GM18858 (cell line): ENCODE measurements around the gene SPECC1L.

Experiments
- ATAC-seq: cut with Tn5 transposase; IDR thresholded peaks from one replicate; pipeline ENCODE4 v1.9.1; 2021; ENCODE audit not compliant: unreplicated experiment

The SPECC1L gene

DNA sequence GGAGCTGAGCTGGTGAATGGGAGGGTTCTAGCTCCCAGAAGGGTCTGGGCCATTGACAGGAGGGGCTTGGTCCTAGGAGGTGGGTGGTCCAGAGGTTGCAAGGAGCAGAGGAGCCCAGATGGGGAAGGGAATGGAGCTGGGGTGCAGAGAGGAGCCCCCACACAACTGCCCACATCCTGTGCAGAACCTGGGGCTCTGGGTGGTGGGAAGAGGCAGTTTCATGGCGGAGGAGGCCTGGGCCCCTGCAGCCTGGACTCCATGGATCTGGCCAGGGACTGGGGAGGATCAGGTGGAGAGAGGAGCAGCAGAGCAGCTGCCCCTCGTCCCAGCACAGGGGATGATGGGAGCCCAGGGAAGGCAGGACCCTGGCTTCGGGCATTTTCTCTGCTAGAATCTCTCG is 155.8 kb downstream of the SPECC1L start:
- ATAC-seq = no peak

DNA sequence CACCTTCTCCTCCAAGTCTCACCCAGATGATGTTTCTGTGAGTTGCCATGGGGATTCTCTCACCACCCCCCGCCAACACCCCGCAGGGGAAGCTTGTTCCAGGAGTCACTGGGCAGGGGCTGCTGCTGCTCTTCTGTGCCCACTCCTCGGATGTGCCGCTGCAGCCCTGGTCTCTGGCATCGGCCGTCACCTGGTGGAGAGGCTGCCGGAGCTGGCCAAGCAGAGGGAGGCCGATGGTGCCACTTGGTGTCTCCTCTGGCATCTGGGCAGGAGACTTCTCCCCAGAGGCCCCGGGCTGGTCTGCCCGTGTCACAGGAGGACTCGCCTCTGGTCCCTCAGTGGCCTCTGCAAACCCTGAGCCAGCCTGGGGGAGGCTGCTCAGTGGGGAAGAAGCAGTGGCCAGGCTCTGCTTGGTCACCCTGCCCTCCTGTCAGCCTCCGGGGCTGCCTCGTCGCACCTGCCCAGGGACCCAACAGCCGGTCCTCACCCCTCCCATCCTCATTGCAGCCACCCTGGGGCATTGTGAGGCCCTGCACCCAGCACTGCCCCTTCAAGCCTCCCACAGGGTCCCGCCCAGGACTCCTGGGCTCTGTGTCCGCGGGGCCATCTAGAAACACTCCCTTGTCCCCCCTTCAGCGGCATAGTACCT is 156.3 kb downstream of the SPECC1L start:
- ATAC-seq = no peak

DNA sequence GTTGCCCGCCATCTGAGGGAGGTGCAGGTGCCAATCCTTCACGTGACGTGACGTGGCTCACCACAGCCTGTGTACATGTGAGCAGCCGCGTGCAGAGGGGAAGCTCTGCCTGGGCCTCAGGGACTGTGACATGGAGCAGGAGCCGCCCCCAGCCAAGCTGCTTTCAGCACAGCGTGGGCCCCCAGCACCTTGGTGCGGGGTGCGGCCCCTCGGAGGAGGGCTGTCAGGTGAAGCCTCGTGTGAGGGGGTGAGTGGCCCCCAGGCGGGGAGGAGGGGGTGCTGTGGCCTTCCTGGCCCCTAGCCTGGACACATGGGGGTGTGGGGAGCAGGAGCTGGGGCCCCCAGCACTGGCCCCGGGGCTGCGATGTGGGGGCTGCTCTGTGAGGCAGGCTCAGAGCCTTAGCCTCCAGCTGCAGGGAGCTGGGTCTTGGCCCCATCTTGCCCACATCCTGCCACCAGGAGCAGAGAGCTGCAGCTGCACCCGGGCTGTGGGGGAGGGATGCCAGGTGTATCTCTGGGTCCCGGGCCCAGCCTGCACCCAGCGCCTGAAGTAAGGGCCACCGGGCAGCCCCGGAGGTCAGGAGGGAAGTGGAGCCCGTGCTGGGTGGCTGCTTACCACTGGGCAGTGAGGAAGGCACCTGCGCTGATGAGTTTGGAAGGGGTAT is 157.0 kb downstream of the SPECC1L start, which contains the start of gene ADORA2A:
TSS of gene ADORA2A (plus strand) at position 100 of the 665 bp plus-strand sequence. CDS start 5,806 bp downstream, outside the sequence.
- ATAC-seq = no peak

DNA sequence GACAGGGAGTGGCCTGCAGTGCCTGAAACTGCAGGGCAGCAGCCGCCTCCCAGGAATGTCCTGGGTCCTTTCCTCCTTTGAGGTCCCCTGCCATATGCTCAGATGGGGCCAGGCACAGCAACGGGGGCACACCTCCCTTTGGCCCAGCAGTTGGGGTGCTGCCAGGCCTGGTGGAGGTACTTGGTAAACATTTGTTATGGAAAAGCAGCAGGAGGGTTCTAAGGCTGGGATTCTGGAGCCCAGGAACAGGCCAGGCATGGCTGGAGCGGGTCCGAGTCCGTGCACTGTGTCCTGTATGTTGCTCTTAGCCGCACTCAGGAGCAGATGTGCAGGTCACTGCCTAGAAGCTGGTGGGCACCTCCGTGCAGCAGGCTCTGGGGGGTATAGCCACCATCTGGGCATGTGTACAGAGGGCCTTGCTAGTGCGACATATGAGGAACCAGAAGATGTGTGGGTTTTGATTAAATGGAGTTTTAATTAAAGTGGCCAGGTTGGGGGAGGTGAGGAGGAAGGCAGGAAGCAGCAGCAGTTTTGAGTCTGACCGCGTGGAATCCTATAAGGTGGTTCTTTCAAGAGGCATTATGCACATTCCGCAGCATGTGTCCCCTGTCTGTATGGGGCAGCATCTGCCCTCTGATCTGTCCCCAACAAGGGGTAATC is 158.2 kb downstream of the SPECC1L start:
- no peak for ATAC-seq

DNA sequence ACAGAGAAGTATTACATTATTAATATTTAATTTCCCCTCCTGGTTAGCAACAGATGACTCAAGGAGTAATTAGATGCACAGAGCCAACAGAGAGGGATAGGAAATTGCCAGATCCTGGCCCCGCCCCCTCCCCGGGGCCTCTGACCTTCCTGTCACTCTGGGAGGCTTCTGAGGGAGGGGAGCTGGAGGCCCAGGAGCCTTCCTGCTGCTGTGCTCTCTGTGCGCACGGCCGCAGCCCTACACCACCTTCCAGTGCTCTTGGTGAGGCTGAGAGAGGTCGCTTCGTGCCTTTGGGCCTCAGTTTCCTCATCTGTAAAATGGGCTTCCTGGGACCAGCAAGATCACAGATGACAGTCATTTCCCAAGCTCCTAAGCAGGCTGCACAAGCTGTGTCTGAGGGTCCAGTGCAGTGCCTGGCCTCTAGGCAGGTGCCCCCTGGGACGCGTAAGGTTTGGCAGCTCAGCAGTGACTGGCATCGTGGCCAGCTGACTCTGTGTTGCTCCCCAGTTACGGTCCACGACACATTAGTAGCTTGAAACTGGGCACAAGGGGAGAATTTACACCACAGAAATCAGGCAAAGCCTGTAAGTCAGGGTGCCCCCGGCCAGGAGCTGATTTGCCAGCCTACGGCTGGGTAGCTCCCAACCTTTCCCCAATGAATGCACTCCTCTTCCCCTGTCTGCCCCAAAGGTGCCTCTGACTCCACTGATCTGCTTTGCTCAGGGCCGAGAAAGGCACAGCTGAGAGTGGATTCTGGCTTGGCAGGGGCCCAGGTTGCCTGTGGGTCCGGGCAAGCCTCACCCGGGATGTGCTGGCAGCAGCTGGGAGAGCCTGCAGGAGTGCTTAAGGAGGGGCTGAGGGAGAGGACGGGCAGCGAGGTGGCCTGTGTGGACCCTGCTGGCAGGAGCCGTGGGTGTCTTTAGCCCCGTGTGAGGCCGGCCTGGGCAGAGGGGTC is 159.1 kb downstream of the SPECC1L start:
- no peak for ATAC-seq

DNA sequence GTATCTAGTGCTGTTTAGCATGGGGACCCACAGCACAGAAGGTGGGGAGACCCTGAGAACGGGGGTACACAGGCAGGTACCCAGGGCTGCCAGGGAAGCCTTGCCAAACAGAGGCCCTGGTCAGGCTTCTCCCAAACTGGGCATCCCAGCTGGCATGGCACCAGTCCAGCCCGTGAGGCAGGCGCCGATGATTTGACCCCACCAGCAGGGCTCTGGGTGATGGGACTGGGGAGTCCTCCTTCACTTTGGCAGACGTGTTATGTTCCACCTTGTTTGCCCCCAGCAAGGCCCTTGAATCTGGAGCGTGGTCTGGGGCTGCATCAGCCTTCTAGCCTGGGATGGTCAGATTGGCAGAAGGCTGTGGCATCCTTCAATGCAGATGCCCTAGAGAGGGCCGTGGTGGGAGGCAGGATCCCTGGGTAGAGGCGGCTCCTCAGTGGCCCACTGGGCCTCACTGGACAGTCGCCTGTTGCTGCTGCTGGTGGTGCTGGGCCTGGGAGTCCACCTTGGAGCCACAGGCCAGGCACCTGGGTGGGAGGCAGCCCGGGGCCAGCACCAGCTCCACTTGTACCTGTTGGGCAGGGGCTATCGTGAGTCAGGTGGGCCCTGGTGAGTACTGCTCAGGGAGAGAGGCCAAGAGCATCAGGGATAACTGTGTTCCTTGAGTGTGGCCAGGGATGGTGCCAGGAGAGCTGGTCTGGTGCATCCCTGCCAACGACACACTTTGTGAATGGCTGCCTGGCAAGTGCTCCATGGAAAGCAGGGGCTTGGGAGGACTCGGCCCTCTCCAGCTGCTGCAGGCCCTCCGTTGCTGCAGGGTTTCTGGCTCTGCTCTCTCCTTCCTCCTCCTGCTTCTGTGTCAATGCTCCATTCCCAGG is 160.0 kb downstream of the SPECC1L start:
- no peak for ATAC-seq

DNA sequence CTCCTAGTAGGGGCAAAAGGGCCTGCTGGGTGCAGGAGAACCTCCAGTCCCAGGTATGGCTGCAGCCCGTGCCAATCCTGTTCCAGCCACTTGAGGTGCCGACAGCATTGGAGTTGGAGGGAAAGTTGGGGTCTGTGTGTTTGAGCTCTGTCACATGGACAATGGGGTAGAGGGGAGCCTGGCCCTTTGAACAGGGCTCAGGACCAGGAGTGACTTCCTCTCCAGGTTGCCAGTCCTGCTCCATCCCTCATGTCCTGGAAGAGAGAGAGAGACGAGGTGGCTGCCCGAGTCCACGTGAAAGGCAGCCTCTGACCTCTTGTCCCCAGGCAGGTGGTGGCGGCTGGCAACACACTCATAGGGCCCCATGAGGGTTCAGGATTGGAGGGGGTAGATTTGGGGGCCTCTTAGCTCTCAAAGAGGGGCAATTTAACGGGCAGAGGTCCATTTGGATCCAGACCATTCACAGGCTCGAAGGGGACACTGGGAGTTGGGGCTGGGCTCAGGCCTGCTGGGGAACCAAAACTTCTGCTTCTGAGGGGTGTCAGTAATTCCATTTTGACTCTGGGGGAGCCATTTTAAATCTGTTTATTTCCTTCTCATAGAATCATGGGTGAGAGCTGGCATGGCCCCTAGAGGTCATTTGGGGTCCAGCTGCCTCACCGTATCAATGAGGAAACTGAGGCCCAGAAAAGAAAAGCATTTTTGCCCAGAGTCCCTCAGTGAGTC is 160.8 kb downstream of the SPECC1L start:
- ATAC-seq = no peak

DNA sequence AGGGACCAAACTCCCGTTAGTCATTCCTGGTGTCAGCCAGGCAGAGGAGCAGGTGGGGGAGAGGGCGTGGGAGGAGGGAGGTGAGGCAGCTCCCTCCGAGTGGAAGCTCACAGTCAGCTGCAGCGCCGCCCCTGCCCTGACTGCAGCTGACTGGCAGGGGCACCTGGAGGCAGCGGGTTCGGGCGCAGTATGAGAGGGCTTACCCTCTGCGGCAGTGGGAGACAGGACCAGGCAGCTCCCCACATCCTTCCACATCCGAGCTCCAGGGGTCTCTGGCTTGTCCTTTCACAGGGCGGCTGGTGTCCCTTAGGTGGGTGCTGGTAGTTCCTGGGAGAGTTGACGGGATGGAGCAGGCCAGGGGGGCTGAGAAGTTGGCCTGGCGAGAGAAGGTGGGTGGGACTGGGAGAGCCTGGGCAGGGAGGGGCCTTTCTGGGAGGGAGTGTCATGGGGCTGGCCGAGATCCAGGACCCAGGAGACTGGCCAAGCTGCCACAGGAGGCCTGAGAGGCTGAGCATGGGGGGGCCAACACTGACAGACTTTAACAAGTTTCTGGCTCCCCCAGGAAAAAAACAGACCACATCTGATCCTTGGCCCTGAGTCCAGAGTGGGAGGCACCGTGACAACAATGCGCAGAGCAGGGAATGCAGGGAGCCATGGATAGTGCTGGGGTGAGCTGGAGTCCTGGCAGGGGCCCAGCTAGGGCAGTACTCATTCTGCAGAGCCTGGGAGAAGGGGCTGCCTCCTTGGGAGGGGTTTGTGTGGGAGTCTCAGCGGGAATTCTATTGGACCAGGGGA is 161.6 kb downstream of the SPECC1L start:
- no peak for ATAC-seq

DNA sequence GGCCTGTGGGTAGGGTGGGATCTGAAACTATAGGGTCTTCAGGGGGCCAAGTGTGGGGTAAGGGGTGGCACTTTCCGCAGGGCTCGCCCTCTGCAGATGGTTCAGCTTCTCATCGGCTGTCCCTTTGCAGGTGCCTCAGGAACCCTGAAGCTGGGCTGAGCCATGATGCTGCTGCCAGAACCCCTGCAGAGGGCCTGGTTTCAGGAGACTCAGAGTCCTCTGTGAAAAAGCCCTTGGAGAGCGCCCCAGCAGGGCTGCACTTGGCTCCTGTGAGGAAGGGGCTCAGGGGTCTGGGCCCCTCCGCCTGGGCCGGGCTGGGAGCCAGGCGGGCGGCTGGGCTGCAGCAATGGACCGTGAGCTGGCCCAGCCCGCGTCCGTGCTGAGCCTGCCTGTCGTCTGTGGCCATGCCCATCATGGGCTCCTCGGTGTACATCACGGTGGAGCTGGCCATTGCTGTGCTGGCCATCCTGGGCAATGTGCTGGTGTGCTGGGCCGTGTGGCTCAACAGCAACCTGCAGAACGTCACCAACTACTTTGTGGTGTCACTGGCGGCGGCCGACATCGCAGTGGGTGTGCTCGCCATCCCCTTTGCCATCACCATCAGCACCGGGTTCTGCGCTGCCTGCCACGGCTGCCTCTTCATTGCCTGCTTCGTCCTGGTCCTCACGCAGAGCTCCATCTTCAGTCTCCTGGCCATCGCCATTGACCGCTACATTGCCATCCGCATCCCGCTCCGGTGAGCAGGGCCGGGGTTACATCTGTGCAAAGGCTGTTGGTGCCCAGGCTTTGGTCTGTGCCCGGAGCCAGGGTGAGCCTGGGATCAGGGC is 162.6 kb downstream of the SPECC1L start:
- ATAC-seq = no peak

DNA sequence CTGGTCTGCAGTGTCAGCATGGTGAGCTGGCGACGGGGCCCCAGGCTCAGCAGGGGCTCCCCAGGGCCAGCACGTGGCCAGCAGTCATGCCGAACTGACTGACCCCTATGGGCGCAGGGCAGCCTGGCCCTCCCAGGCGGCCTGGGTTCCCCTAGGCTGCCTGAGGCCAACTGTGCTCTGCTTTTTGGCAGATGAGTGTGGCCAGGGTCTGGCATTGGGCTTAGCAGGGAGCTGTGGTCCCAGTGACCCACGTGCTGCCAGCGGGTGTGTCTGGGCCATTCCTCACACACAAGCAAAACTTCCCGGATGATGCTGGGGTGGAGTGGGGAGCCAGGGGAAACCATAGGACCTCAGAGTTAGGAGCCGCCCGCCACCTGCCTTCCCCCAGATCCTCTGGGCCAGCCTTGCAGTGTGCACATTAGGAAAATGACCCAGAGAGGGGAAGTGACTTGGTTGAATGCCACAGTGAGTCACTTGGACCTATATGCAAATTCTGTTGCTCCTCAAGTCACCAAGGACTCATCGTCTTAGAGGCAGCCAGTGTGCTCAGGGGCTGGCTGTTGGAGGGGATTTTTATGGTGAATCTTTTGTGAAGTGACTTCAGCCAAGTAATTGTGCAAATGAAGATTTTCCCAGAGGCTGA is 163.3 kb downstream of the SPECC1L start:
- peak; percentile 49 for ATAC-seq

DNA sequence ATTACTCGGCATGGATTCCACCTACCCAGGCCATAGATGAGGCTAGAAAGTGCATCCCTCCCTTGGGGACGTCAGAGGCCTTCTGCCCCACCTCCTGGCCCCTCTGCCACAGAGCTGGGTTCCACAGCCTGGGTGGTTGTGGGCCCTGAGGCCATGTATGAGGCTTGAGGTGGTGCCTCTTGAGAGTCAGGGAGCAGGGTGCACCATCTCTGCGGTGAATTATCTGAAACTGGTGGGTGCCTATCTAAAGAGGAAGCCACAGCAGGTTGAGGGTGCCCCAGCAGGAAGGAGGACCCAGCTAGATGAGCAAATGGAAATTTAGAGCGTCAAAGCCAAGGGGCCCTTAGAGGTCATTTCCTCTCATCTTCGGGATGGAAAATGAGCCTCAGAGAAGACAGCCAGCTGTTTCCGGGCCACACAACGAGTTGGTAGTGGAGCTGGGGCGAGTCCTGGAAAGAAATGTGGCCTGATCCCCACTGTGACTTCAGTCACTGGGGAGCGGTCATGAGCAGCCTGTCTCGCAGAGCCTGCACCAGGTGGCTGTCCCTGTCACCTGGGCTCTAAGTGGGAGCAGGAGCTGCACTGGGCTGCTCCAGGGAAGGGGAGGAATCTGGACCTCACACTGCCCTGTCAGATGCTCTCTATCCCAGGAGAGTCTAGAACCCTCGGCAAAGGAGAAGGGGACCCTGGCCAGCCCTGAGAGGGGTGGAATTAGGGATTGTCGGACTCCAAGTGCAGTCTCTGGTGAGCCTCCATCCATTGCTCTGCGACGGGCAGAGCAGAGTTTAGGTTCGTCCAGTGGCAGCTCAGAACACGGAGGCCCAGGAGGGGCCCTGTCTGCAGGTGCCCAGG is 164.1 kb downstream of the SPECC1L start:
- peak; percentile 33 for ATAC-seq

DNA sequence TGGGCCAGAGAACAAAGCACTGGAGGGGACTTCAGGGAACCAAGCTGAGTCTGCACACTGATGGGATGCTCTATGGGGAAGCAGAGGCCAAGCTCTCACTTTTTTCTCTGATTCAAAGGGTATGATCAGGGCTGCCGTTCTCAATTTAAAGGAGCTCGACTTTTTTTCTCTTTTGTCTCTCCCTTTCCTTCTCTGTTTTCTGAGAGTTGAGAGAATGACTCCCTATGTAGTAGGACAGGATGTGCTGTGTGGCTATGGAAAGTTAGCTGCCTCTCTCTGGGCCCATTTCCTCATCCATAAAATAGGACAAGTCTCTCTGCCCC is 164.7 kb downstream of the SPECC1L start:
- ATAC-seq = no peak

DNA sequence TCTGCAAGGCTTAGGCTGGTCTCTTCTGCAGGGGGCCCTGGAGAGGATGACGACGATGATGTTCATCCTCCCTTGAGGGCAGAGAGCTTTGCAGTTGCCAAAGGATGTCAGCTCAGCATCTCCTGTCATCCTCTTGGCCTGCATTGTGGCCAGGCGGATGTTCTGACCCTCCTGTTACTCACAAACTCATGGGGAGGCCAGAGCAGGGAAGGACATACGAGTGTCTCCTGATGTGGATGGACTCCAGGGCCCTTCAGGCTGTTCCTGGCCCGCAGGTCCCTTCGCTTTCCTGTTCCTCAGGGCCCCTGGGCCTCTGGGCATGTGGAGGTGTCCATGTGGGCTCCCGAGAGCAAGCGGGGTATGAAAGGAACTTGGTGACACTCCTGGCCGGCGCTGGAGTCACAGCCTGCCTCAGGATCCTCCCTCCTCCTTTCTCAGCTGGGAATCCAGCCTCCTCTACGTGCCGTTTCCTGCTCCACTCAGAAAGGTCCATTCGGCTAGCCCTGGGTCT is 165.3 kb downstream of the SPECC1L start:
- no peak for ATAC-seq

DNA sequence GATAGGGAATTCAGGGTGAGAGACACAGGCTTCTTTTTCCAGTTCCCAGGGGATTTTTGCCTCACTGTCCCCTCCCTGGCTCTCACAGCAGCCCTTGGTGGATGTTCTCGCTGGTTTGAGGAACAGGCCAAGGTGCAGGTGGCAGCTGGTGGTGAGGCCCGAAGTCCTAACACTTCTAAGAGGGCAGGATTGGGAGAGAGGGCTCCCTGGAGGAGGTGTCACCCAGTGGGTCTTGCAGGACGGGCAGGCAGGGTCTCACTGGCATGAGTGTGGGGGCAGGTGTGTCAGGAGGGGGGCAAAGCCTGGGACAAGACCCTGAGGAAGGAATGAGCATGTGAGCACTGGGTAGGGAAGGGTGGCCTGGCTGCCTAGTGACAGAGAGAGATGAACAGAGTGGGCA is 165.9 kb downstream of the SPECC1L start:
- ATAC-seq = no peak

DNA sequence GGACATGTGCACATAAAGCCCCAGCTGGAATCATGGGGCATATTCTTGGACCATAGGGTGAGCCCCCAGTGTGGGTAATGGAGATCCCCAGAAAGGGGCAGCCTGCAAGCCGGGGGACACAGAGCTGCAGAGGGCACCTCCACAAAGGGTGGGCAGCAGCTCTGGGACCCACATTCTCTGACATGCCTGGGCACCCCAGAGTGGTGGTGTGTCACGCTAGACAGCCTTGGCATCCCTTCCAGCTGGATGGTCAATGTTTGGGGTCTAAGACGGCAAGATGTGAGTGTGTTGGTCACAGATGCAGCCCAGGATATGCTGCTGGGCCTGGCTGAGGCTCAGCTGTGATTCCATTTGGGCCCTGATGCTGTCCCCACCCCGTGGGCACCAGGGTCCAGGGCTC is 166.5 kb downstream of the SPECC1L start:
- no peak for ATAC-seq

DNA sequence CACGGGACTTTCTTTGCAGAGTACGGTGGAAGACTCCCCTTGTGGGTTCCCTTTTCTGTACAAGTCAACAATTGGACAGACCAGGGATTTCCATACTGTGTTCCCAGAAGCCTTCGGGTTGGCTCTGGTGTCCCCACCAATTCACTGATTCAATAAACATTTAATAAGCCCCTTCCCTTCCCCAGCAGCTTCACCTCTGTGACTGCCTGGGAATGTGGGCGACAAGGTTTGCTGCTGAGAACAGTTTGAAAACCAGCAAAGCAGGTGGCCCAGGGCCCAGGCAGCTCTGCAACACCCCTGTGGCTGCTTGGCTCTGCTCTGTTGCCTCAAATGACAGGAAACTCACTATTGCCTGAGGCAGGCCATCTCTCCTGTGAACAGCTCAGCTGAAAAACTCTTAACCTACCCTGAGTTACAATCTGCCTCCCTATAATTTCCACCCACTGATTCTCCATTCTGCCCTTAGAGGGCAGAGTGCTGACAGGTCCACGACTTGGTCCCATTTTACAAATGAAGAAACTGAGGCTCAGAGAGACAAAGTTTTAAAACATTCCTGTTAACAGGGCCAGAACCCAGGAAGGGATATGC is 167.2 kb downstream of the SPECC1L start:
- ATAC-seq = no peak
